HepG2 (cell line): ENCODE data around the gene SBK1. TPM values are rescaled to one million over a fixed set of nuclear protein-coding genes. Genes with fewer than 3 reads are reported as not detected.

ENCODE experiments used
- ATAC-seq: fragments of 200-7000 bp; cut with Tn5 transposase; 3 replicates; pipeline ENCODE4 v1.9.1; 2020; ENCODE audit warnings: mild to moderate bottlenecking, moderate library complexity
- BruUV-seq: library from RNA; stranded (reverse); fragments of 400-500 nt; replicated peaks from 2 replicates; lab custom pipeline; 2021; lab: Mats Ljungman, UMichigan
- CTCF ChIA-PET: fragments of 300-600 bp; formaldehyde crosslinking; extraction: SDS; loops from one replicate; lab custom pipeline; 2021; ENCODE audit warnings: low total read pairs, inconsistent platforms, low intra/inter-chr PET ratio; lab: Yijun Ruan, JAX
- POLR2A ChIA-PET: fragments of 350-600 bp; sonication (Branson Sonifier 250); formaldehyde crosslinking; loops from one replicate; lab custom pipeline; 2020; ENCODE audit warnings: antibody characterized with exemption, inconsistent platforms; lab: Yijun Ruan, JAX
- DNase-seq: peaks from one replicate; pipeline ENCODE4 v3.0.0-alpha.2; 2015; ENCODE audit warnings: low spot score
- FAIRE-seq: peaks from 3 replicates; lab custom pipeline; 2011; peaks lifted over from hg19 to GRCh38; lab: Jason Lieb, UNC
- H2AFZ ChIP-seq: one replicate; pipeline ENCODE4 v1.6.1; 2011; ENCODE audit warnings: low read length, inconsistent platforms
- H3K27ac ChIP-seq: fragments of 300-600 bp; 3 replicates; pipeline ENCODE4 v1.8.0; 2011; ENCODE audit warnings: mixed run types, mild to moderate bottlenecking, mixed read lengths, low read length, inconsistent platforms; ENCODE audit not compliant: insufficient read depth; ENCODE audit errors: extremely low read length
- H3K27me3 ChIP-seq, 2 experiments: fragments of 200-600 bp in 1 of 2; 2 replicates in 1 of 2; 3 replicates in 1 of 2; pipeline versions ENCODE4 v1.6.0 to v1.8.0; 2011; ENCODE audit warnings: low read length in 2 of 2, mild to moderate bottlenecking in 2 of 2, moderate library complexity in 2 of 2, inconsistent platforms in 1 of 2; ENCODE audit not compliant: insufficient read depth in 2 of 2, control insufficient read depth in 1 of 2
- H3K36me3 ChIP-seq, 2 experiments: fragments of 200-600 bp in 1 of 2; replicated peaks in 1 of 2; 2 replicates in 1 of 2; 3 replicates in 1 of 2; pipeline versions ENCODE4 v1.5.1 to v1.8.0; 2011; ENCODE audit warnings: low read length in 2 of 2, inconsistent platforms in 1 of 2; ENCODE audit not compliant: insufficient read depth in 2 of 2, control insufficient read depth in 1 of 2
- H3K4me1 ChIP-seq: 2 replicates; pipeline ENCODE4 v1.5.1; 2012; ENCODE audit warnings: low read length, inconsistent platforms; ENCODE audit not compliant: insufficient read depth
- H3K4me2 ChIP-seq: 2 replicates; pipeline ENCODE4 v1.6.0; 2011; ENCODE audit warnings: low read depth, low read length, inconsistent platforms
- H3K4me3 ChIP-seq, 3 experiments: fragments of 200-600 bp in 1 of 3; sonication (generic), shearing (Covaris generic) in 1 of 3; replicated peaks in 1 of 3; 2 replicates each; pipeline ENCODE4 v1.5.1; 2011 to 2016; ENCODE audit warnings: low read length in 3 of 3, inconsistent platforms in 2 of 3, low read depth in 2 of 3, mild to moderate bottlenecking in 2 of 3, control low read depth in 1 of 3, mixed read lengths in 1 of 3; ENCODE audit not compliant: insufficient read depth in 1 of 3
- H3K79me2 ChIP-seq: one replicate; pipeline ENCODE4 v1.6.1; 2011; ENCODE audit warnings: low read length, inconsistent platforms; ENCODE audit not compliant: insufficient read depth
- H3K9ac ChIP-seq: 2 replicates; pipeline ENCODE4 v1.6.0; 2011; ENCODE audit warnings: mild to moderate bottlenecking, low read depth, low read length, inconsistent platforms; ENCODE audit not compliant: insufficient read depth
- H3K9me3 ChIP-seq: 2 replicates; pipeline ENCODE4 v1.5.1; 2012; ENCODE audit warnings: mild to moderate bottlenecking, low read length
- H4K20me1 ChIP-seq: 2 replicates; pipeline ENCODE4 v1.6.0; 2011; ENCODE audit warnings: inconsistent platforms, mild to moderate bottlenecking, low read length, moderate library complexity; ENCODE audit not compliant: insufficient read depth
- AHR ChIP-seq: IDR thresholded peaks from 2 replicates; pipeline ENCODE4 v1.6.1; 2018; ENCODE audit warnings: missing genetic modification reagents, missing compliant biosample characterization
- ETV6 ChIP-seq: sonication (generic); formaldehyde crosslinking; conservative IDR thresholded peaks from 2 replicates; pipeline ENCODE4 v1.4.0; 2020; ENCODE audit warnings: missing genetic modification reagents
- FOXO4 ChIP-seq: sonication (generic); formaldehyde crosslinking; conservative IDR thresholded peaks from 2 replicates; pipeline ENCODE4 v1.8.1; 2023; ENCODE audit warnings: missing genetic modification reagents
- HHEX ChIP-seq: IDR thresholded peaks from 2 replicates; pipeline ENCODE4 v1.6.1; 2016; ENCODE audit warnings: control low read depth
- SKIL ChIP-seq: sonication (generic); formaldehyde crosslinking; IDR thresholded peaks from 2 replicates; pipeline ENCODE4 v1.8.0; 2022; ENCODE audit warnings: missing genetic modification reagents, mild to moderate bottlenecking, moderate library complexity, borderline replicate concordance
- SRSF9 ChIP-seq: fragments of 200-400 bp; formaldehyde crosslinking; IDR thresholded peaks from 2 replicates; pipeline ENCODE4 v1.6.1; 2018; ENCODE audit warnings: borderline replicate concordance, mild to moderate bottlenecking, low read depth, low read length; ENCODE audit not compliant: insufficient read depth, poor library complexity, severe bottlenecking
- ZNF264 ChIP-seq: sonication (generic); formaldehyde crosslinking; IDR thresholded peaks from 2 replicates; pipeline ENCODE4 v1.4.0; 2020; ENCODE audit warnings: missing genetic modification reagents
- ZNF564 ChIP-seq: sonication (generic); formaldehyde crosslinking; IDR thresholded peaks from 2 replicates; pipeline ENCODE4 v1.8.1; 2023; ENCODE audit warnings: mild to moderate bottlenecking, missing genetic modification reagents
- WGBS: methylation state at CpG from one replicate; pipeline ENCODE4 v1.1.6; 2017; ENCODE audit warnings: low lambda C conversion rate; 5-methylcytosine and 5-hydroxymethylcytosine counted together
- in situ Hi-C: cut with HindIII; loops from 2 replicates; pipeline ENCODE4 v1.10.0; 2017; ENCODE audit warnings: low pct_unique_long_range_greater_than_20kb; ENCODE audit not compliant: extremely low pct_ligation_motif_present
- intact Hi-C: fragments of 100-400 bp; cut with micrococcal nuclease; formaldehyde crosslinking; loops from one replicate; pipeline ENCODE4 v1.10.0; 2022; ENCODE audit not compliant: unreplicated experiment
- polyA plus RNA-seq, 8 experiments: library from polyadenylated mRNA; depleted of rRNA in 3 of 8; stranded (reverse) in 7 of 8; unstranded in 1 of 8; fragments of >200 nt; fragmentation: Illumina TruSeq in 4 of 8; extraction: Trizol in 4 of 8; gene quantifications; 2 replicates each; pipeline versions ENCODE4 v1.2.1 to v1.2.3, GENCODE V29; 2011 to 2016; ENCODE audit warnings: low read depth in 4 of 8, missing spikeins in 1 of 8, mixed read lengths in 1 of 8; ENCODE audit not compliant: insufficient read depth in 1 of 8
- total RNA-seq, 5 experiments: library from RNA; depleted of rRNA; stranded (reverse); fragments of >200 nt; fragmentation: Illumina TruSeq; extraction: Trizol; gene quantifications; 2 replicates each; pipeline ENCODE4 v1.2.3, GENCODE V29; 2016; ENCODE audit warnings: low read depth in 1 of 5

The SBK1 gene
- total and polyA plus RNA-seq, 2 of the 13 experiments (the other 11 are each of a cell fraction or from before 2014, with no cell fraction given), result 0.15 to 0.17 TPM

GRCh38 chr16:28250999-28251398 is 41.3 kb upstream of the SBK1 start:
- ChIA-PET POLR2A (no interaction called here), CTCF (no interaction called here)
- DNase-seq (no peak), ATAC-seq (no peak), FAIRE-seq (no peak)
- Histone ChIP-seq H3K4me2 (no peak overlapping the region), H3K27ac (no peak overlapping the region), H3K4me3 (no peak overlapping the region), H3K4me1 (no peaks in the 10 kb centered on the region), H3K79me2 (no peaks in the 10 kb centered on the region), H2AFZ (no peak overlapping the region), H4K20me1 (no peaks in the 10 kb centered on the region), H3K27me3 (peaks cover under 1 to 7% of the 10 kb centered on the region in 2 experiments; a peak in 2 of 5 replicates), H3K36me3 (no peaks in the 10 kb centered on the region), H3K9me3 (no peaks in the 10 kb centered on the region), H3K9ac (no peak overlapping the region)
- 14% methylated on average over 3 of the region's 3 CpGs for WGBS
- no peak for TF ChIP-seq HHEX (CRISPR knock-in tag)
- no peak for TF ChIP-seq ZNF564 (CRISPR knock-in tag)
- TF ChIP-seq FOXO4 (CRISPR knock-in tag), result no peak
- TF ChIP-seq SRSF9, result no peak
- TF ChIP-seq AHR (CRISPR knock-in tag), result no peak
- TF ChIP-seq ETV6 (CRISPR knock-in tag), result no peak
- TF ChIP-seq ZNF264, result no peak
- TF ChIP-seq SKIL, result no peak
- BruUV-seq, result no TSS peak
- in situ Hi-C loops, result loop anchor here (10.0 kb wide), 1 partner anchor 64 kb away; no protein-coding TSS in a partner anchor
- intact Hi-C loops, result no loop called here
